ENCODE data around the gene FUS.
"Not testable (repeated sequence)": the region's sequence is repeated elsewhere in the genome, so short reads cannot be mapped to it uniquely, and the experiment has no call there.

Gene FUS

DNA sequence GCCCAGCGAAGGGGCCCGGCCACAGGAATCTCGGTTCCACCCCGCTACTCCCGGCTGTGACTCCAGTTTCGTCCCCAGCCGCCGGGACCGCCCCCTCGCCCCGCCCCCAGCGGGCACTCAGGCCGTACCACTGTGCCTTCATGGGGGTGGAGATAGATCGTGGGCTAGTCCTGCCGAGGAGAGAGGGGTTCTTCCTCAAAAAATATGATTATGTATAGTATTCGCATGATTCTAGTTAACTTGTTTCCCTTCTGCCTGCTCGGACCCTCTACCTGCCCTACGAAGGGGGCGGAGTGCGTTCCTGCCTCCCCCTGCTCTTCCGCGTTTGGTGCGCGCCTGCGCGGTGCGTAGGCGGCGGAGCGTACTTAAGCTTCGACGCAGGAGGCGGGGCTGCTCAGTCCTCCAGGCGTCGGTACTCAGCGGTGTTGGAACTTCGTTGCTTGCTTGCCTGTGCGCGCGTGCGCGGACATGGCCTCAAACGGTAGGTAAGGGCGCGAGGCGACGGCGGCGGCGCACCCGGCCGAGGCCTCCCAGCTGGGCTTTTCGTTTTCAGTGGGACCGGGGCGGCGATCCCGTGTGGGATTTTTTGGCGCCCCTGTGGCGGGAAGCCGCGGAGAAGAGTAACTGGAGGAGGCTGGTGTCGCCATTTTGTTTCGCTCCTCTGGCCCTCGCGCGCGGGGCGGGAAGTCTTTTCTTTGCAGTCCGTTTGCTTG, at the start of gene FUS:
TSS of gene FUS (plus strand) at position 393 of the 713 bp plus-strand sequence. CDS start at position 469, 76 bp downstream.
- DNase-seq (ENCODE audit: low read depth), result peak; percentile 78

DNA sequence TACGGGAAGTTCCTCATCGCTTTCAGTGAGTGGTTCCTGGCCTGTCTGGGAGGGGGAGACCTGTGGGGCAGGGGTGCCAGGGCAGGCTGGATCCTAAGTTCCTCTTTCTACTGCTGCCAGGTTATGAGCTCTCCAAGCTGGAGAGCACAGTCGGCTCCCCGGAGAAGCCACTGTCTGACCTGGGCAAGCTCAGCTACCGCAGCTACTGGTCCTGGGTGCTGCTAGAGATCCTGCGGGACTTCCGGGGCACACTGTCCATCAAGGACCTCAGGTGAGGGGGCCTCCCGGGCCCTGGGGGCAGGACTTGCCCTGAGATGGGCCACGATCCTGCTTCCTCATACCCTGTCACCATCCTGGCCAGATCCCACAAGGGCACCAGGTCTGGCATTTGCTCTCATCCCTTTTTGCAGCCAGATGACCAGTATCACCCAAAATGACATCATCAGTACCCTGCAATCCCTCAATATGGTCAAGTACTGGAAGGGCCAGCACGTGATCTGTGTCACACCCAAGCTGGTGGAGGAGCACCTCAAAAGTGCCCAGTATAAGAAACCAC, 49.5 kb upstream of the FUS start:
- no peak for DNase-seq (ENCODE audit: low read depth)

DNA sequence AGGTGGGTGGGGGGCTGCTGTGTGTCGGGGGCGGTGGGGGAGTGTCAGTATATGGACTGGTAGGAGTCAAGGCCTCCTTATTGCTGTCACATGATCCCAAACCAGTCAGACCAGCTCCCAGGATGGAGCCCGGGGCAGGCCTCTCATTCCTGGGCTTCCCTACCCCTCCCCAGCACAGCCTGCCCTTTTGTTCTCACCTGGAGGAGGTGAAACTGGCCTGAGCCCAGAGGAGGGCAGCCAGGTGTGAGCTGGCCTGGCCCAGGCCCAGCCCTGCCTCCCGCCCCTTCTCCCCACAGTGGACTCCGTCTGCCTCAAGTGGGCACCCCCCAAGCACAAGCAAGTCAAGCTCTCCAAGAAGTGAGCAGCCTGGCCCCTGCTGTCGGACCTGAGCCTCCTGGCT, 49.0 kb upstream of the FUS start:
- DNase-seq (ENCODE audit: low read depth), result no peak

DNA sequence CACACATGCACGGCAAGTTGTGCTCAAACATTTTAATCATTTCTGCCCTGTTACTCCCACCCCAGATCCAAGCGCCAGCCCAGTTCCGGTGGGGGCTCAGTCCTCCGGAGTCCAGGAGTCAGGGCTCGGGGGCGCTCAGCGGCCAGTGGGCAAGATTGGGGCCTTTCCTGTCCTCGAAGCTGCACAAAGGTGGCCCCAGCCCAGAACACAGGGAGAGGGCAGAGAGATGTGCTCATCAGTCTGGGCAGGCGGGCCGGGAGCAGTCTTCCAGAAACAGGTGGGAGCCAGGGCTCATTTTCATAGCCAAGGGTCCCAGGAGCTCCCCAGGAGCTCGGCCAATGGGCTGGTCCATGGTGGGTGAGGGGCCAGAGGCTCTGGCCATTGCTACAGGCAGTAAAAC, 48.5 kb upstream of the FUS start:
- no peak for DNase-seq (ENCODE audit: low read depth)

DNA sequence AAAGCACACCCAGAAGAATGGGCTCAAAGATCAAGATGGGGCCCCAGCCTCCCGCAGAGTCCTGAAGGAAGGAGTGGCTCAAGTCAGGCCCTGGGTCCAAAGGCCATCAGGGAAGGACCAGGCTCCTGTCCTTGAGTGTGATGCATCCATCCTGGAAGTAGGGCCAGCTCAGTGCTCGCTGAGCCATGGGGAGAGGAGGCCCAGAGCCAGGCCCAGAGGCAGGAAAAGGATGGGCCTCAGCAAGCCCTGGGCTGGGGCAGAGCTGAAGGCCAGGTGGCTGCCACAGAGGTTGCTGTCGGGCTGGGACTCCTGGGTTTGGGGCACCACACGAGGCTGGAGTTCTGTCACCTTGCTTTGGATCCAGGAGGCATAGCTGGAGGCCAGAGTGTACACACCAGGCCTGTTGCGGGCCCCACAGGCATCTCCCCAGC, 48.1 kb upstream of the FUS start:
- no peak for DNase-seq (ENCODE audit: low read depth)

- DNase-seq (ENCODE audit: low read depth), result no peak
Measured at GRCh38 chr16:31132303-31132979, 47.5 kb upstream of the FUS start.

- DNase-seq (ENCODE audit: low read depth), result no peak
Measured at GRCh38 chr16:31133046-31133501, 46.9 kb upstream of the FUS start.

GRCh38 chr16:31134091-31134571, 45.8 kb upstream of the FUS start:
- no peak for DNase-seq (ENCODE audit: low read depth)

DNA sequence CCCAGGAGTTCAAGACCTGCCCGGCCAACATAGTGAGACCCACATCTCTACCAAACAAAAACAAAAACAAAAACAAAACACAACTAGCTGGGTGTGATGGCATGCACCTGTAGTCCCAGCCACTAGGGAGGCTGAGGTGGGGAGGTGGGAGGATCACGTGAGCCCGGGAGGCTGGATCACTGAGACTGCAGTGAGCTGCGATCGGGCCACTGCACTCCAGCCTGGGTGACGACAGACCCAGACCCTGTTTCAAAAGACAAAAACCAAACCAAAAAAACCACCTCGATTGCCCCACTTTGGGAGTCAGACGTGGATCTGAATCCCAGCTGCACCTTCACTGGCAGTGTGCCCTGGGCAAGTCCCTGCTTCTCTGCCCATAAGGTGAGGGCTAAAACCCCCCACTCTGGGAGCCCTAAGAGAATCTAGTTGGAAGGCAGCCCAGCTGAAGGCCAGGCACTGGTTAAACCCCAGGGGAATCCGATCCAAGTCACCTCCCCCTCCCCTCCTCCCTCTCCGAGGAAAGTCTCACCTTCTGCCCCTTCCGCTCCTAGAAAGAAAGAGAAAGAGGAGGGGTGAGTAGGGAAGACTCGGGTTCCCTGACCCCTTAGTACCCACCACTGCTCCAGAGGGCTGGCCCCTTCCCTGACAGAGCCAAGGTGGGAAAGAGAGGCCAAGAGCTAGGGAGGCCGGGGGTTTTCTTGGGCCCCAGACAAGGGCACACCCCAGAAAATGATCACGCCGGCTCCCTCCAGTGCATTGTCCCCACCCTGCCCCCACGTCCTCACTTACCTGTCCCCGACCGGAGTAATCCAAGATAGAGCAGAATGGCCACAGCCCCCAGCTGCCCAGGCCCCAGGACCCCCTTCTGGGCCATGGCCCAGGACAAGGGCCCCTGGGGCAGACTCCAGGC, 45.1 kb upstream of the FUS start:
- DNase-seq (ENCODE audit: low read depth), result no peak

- no peak for DNase-seq (ENCODE audit: low read depth)
Measured at GRCh38 chr16:31135535-31136286, 44.2 kb upstream of the FUS start, which contains the start of gene PRSS8. Gene PRSS8 (minus strand): TSS chr16:31135727. CDS start chr16:31135498, 229 bp downstream.

GRCh38 chr16:31136287-31136662, 43.7 kb upstream of the FUS start:
- DNase-seq (ENCODE audit: low read depth), result no peak

- DNase-seq (ENCODE audit: low read depth), result not testable (repeated sequence)
Measured at GRCh38 chr16:31136822-31137499, 43.0 kb upstream of the FUS start.

DNA sequence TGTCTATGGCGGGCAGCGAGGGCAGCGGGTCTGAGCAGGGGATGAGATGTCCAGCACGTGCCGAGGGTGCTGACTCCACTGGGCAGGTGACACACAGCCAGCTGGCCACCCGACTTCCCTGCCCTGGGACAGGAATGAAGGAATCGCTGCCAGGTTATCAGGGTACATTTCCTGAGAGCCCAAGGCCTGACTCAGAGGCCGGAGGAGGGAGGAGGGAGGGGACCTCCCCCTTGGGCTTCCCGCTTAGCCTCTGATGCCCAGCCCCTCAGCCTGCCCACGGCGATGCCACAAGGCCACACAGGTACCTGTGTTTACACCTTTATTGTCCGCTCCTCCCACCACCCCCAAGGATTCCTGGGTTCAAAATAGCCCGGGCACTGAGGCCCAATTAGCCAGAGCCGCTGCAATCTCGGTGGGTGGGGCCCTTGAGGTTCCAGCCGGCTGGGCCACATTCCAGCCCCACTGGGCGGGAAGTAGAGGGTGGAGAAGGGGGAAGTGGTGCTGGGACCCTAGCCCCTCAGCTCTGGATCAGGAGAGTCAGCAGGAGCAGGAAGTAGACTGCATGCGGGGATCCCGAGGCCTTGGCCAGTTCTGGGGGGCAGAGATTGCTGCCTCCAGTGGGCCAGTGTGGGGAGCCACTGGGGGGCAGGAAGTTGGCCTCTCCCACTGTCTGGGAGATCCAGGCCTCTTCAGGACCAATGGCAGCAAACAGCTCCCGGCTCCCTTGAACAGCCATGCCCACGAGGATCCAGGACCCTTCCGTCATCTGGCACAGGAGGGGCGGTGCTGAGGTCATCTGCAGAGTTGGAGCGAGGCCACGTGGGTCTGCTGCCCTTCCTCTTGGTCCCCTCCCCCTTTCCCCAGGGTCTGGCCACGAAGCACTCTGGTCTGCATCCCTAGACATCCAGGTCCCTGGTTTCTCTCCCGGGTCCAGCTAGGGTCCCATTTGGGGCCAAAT, 41.0 kb upstream of the FUS start:
- peak; percentile 75 for DNase-seq (ENCODE audit: low read depth)

GRCh38 chr16:31141071-31141469, 38.9 kb upstream of the FUS start:
- DNase-seq (ENCODE audit: low read depth), result not testable (repeated sequence)

GRCh38 chr16:31141489-31142108, 38.3 kb upstream of the FUS start:
- no peak for DNase-seq (ENCODE audit: low read depth)

DNA sequence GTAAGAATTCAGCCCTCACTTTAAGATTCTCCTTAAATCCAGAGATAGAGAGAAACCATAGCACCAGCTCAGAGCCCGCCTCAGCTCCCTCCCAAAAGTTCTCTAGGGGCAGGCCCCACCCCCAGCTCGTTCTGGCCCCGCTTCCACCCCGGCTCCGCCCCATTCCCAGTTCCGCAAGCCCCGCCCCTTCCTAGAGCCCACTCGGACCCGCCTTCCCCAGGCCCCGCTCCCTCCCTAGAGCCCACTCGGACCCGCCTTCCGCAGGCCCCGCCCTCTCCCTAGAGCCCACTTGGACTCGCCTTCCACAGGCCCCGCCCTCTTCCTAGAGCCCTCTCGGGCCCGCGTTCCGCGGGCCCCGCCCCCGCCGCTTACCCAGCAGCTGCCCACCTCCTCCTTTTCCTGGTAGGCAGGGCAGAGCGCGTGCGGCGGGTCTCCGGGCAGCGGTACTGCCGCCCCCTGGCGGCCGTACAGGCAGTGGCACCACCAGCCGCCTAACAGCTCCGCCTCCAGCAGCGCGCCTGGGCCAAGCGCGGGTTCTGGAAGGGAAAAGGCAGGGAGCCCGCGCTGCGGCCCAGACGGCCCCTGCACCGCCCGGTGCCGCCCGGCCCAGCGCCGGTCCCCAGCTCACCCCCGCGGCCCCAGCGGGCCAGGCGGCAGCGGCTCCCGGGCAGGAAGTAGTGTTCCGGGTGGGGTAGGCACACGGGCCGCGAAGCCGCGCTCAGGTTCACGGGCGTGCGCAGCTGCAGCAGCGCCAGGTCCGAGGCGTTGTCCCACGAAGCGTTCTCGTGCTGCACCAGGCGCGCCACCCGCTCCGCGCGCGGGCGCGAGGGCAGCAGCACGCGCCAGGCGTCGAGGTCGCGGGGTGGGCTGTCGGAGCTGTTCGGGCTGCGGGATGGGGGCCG, 37.6 kb upstream of the FUS start:
- DNase-seq (ENCODE audit: low read depth), result peak; percentile 94

- no peak for DNase-seq (ENCODE audit: low read depth)
Measured at GRCh38 chr16:31143011-31143693, 36.8 kb upstream of the FUS start.

All from HS-27A (cell line).